GM12801 (cell line): ENCODE results near the gene STK33.

Source experiments
- TF ChIP-seq, protein P1 (sequence below): IDR thresholded peaks from one replicate; pipeline ENCODE4 v1.5.1; 2011; ENCODE audit warnings: control low read depth; ENCODE audit not compliant: insufficient read length; ENCODE audit errors: extremely low read depth

Gene STK33

DNA sequence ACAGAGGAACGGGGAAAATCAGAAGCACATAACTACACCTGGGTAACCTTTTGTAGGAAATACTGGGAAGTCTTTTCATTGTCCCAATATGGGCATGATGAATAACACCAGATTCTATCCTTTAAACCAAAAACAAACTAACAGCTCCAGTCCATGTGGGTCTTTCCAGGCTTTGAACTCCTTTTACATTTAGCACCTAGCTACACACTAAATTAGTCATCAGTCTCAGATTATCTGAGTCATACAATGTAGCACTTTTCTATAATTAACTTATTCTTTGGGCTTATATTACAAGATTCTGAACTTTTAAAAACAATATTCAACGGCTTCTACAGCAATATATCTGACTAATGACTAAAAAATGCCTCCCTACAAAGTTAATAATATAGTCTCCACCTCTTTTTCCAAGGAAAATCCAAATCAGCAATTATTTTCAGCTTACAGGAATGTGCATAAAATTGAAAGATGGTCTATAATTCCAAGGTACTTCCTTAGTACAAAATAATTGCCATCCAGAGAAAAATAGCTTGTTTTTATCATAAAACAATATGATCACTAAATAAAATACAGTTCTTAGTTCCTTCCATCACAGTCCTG, 26.3 kb downstream of the STK33 start:
- TF ChIP-seq, protein P1, sequence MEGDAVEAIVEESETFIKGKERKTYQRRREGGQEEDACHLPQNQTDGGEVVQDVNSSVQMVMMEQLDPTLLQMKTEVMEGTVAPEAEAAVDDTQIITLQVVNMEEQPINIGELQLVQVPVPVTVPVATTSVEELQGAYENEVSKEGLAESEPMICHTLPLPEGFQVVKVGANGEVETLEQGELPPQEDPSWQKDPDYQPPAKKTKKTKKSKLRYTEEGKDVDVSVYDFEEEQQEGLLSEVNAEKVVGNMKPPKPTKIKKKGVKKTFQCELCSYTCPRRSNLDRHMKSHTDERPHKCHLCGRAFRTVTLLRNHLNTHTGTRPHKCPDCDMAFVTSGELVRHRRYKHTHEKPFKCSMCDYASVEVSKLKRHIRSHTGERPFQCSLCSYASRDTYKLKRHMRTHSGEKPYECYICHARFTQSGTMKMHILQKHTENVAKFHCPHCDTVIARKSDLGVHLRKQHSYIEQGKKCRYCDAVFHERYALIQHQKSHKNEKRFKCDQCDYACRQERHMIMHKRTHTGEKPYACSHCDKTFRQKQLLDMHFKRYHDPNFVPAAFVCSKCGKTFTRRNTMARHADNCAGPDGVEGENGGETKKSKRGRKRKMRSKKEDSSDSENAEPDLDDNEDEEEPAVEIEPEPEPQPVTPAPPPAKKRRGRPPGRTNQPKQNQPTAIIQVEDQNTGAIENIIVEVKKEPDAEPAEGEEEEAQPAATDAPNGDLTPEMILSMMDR, result no peak

DNA sequence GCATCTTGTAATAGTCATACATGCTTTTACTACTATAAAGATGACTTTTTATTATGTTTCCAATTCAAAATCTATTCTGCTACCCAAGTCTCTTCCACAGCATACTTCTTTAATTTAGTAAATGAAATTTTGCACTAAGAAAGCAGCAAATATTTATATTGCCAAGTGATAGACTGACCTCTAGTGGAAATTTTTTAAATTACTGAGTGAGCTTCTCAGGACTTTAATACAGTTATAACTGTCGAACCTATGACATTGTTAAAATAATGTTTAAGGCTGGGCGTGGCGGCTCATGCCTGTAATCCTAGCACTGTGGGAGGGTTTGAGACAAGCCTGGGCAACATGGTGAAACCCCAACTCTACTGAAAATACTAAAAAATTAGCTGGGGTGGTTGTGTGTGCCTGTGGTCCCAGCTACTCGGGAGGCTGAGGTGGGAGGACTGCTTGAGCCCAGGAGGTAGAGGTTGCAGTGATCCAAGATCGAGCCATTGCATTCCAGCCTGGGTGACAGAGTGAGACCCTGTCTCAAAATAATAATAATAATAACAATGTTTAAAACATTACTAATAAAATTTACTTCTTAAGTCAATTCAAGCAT, 27.3 kb downstream of the STK33 start:
- TF ChIP-seq, protein P1, result no peak

DNA sequence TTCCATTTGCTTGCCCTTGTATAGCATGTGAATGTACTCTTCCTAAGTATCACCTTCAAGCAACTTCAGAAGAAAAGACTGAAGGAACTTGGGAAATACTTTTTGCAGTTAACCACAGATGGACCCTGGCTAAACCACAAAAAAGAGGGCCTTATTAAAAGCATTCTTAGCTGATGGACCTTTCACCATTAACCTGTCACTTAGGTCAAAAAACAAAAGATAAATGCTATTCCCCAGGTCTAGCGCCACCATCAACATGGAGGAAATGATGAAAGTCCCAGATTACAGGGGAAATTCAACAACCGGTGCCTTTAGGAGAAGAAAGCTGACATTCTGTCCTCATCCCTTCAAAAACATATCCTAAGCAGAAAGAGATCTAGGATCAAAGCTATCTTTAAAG, 29.5 kb downstream of the STK33 start:
- TF ChIP-seq, protein P1, result no peak

DNA sequence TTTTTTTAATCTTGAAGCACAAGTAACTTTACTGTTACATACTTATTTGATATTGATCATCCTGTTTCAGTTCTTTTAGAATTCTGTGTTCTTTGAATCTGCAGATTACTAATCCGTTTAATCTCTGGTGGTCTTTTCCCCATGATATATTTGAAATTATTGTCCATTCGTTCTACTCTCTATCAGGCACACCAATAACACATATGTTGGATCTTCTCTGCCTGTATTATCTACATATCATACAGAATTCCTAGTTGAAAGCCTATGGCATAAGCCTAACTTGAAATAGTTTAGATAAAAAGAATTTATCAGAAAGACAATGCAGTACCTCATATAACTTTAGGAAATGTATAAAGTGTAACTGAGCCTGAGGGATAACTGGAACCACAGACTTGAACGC, 32.6 kb downstream of the STK33 start:
- TF ChIP-seq, protein P1, result no peak

DNA sequence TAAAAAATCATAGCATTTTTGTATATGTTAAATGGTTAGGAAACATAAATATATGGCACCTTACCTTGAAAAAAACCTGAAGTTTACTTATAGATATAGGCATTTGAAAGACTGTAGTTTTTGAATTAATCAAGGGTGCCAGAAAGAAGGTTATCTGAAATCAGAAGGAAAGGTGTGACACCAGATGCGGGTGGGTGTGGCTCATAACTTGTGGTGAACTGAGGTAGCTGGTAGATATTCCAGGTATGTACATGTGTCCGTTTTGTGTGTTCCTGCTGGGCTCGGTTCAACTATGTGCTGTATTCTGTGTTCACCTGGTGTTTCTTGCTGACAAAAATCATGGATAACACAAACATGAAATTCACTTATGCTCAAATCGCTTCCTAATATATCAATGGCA, 35.6 kb downstream of the STK33 start:
- TF ChIP-seq, protein P1, result no peak

DNA sequence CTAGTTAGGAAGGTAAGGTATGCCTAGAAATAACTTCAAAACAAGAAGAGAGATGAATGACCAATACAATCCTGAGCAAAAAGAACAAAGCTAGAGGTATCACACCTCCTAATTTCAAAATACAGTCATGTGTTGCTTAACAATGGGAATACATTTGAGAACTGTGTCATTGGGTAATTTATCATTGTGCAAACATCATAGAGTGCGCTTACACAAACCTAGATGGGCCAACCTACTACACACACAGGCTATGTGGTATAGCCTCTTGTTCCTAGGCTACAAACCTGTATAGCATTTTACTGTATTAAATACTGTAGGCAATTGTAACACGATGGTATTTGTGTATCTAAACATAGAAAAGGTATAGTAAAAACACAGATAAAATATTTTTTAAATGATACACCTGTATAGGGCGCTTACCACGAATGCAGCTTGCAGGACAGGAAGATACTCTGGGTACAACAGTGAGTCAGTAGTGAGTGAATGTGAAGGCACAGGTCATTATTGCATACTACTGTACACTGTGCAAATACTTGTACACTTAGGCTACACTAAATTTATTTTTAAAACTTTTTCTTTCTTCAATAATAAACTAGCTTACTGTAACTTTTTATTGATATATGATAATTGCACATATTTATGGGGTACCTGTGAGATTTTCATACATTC, 48.2 kb downstream of the STK33 start:
- TF ChIP-seq, protein P1, result no peak

DNA sequence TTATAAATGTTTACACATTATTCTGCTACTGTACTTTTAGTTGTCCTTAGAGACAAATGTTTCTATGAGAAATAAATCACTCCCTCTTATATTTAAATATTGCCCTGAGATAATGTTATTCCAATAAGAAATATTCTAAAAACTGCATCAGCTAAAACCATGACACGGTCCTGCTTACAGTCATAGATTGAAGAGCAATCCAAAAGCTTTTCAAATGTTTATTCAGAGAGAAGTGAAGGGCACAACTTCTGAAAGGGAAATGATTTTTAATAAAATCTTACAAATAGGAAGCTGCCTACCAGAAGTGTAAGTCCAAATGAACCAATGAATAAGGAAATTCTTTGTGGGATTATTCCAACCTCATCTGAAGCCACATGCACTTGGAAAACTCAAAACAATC, 49.2 kb downstream of the STK33 start:
- TF ChIP-seq, protein P1, result no peak
